GM12873 (cell line): Measurements from ENCODE around the gene SLC16A10.

ENCODE experiments used
- CTCF ChIP-seq: IDR thresholded peaks from 2 replicates; pipeline ENCODE4 v1.5.1; 2012; ENCODE audit warnings: low read depth, mild to moderate bottlenecking, moderate library complexity, low read length, control low read depth; ENCODE audit not compliant: insufficient read depth; ENCODE audit errors: missing control alignments

SLC16A10 gene

DNA sequence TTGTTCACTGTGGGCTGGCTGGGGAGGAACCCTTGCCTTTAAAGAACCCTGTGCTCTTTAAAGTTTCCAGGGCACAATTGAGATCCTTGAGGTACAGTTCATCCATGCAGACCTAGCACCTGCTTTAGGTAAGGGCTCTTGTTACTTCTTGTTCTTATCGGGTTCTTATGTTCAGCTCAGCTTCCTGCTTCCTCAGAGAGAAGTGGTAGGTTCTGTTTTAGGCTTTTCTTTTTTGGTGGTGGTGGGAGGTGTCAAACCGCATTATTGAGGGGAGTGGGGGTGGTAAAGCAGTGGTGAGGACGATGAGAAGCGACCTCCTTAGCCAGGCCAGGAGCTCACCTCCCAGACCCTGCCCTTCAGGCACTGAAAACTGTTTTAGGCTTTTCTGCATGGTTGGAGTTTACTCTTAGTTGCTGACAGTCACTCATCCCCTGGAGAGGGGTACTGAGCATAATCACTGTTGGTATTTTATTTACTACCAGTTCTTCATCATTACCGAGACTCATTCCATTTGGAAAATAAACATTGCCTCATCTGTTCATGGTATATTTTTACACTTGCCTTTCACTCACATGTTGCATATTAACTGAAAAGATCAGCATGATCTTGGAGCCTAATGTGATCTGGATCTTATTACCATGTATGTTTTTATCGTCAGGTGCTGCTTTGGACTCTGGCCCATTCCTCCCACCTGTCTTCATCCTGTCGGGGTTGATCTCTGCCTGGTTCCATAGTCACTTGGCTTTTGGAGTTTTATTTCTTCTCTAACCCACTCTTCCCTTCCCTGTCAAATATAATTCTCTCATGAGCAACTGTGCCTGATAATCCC, 35.4 kb downstream of the SLC16A10 start:
- no peak for TF ChIP-seq CTCF

DNA sequence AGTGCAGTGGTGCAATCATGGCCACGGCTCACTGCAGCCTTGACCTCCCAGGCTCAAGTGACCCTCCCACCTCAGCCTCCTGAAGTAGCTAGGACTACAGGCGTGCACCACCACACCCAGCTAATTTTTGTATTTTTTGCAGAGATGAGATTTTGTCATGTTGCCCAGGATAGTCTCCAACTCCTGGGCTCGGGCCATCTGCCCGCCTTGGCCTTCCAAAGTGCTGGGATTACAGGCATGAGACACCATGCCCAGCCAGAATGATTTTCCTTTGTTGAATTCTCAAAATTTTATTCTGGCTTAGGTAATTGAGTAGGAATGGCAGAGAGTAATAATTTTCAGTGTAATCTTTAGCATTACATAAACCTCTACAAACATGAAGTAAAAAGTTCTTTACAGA, 37.1 kb downstream of the SLC16A10 start:
- TF ChIP-seq CTCF, result no peak

- no peak for TF ChIP-seq CTCF
Observed at GRCh38 chr6:111129013-111129412, 41.7 kb downstream of the SLC16A10 start.

GRCh38 chr6:111147440-111147839, 60.1 kb downstream of the SLC16A10 start:
- no peak for TF ChIP-seq CTCF

DNA sequence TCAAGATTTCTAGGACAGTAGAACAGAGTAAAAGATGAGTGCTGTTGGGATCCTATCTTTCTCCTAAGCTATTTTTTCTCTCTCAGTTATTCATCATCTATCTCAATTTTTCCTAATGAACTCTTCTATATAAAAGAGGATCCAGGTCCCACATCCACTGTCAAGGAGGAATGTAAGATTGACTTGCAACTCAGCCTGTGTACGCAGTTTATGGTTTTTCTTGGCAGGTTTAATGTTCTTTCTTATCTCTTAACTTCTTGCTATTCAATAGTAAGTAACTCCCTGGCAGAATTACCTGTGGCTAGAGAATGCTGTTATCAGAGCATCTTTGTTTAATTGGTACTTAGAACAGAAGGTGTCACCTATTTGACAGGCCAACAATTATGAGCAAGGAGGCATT, 60.8 kb downstream of the SLC16A10 start:
- no peak for TF ChIP-seq CTCF

- no peak for TF ChIP-seq CTCF
Observed at GRCh38 chr6:111150577-111150976, 63.3 kb downstream of the SLC16A10 start.

GRCh38 chr6:111154981-111155380, 67.7 kb downstream of the SLC16A10 start:
- TF ChIP-seq CTCF, result no peak
